B cell (primary cell): ENCODE results near the gene LMF2. TPM values are rescaled to one million over a fixed set of nuclear protein-coding genes. Genes with fewer than 3 reads are reported as not detected.

ENCODE experiments used
- ATAC-seq: fragments of 200-7000 bp; cut with Tn5 transposase; one replicate; pipeline ENCODE4 v1.10.0; 2021; ENCODE audit warnings: low read depth, mild to moderate bottlenecking, moderate number of reproducible peaks, moderate library complexity
- CTCF ChIA-PET: fragments of 350-600 bp; sonication (Branson Sonifier 250); formaldehyde crosslinking; loops from one replicate; lab custom pipeline; 2021; ENCODE audit warnings: antibody characterized with exemption, inconsistent platforms; lab: Charles Lee
- POLR2A ChIA-PET: fragments of 350-600 bp; sonication (Branson Sonifier 250); formaldehyde crosslinking; loops from one replicate; lab custom pipeline; 2021; ENCODE audit warnings: antibody characterized with exemption; lab: Charles Lee
- DNase-seq: peaks from one replicate; pipeline ENCODE4 v3.0.0; 2013
- H2AFZ ChIP-seq: 2 replicates; pipeline ENCODE4 v1.6.1; 2012; ENCODE audit warnings: mild to moderate bottlenecking, low read depth, low read length; ENCODE audit not compliant: insufficient read depth, poor library complexity, severe bottlenecking
- H3K27ac ChIP-seq, 2 donors: 1 replicate in 1 of 2; 2 replicates in 1 of 2; pipeline ENCODE4 v1.5.1; 2012 to 2013; ENCODE audit warnings: low read length in 2 of 2, mild to moderate bottlenecking in 2 of 2, moderate library complexity in 1 of 2
- H3K27me3 ChIP-seq, 4 experiments: fragments of 200-600 bp in 1 of 4; sonication (generic) in 1 of 4; replicated peaks in 1 of 4; 1 replicate in 2 of 4; 2 replicates in 2 of 4; pipeline versions ENCODE4 v1.6.1 to v1.7.0; 2013 to 2016; ENCODE audit warnings: low read length in 3 of 4, mild to moderate bottlenecking in 2 of 4, mixed read lengths in 1 of 4, moderate library complexity in 1 of 4; ENCODE audit not compliant: insufficient read depth in 4 of 4, control insufficient read depth in 3 of 4; ENCODE audit errors: control extremely low read depth in 1 of 4
- H3K36me3 ChIP-seq, 2 experiments: replicated peaks in 1 of 2; 1 replicate in 1 of 2; 2 replicates in 1 of 2; pipeline versions ENCODE4 v1.6.1 to v1.7.1; 2013; ENCODE audit warnings: low read length in 1 of 2; ENCODE audit not compliant: insufficient read depth in 2 of 2, control insufficient read depth in 1 of 2; ENCODE audit errors: control extremely low read depth in 1 of 2, extremely low read depth in 1 of 2
- H3K4me1 ChIP-seq, 2 donors: fragments of 200-600 bp in 1 of 2; sonication (generic) in 1 of 2; 1 replicate in 1 of 2; 2 replicates in 1 of 2; pipeline versions ENCODE4 v1.5.1 to v1.6.1; 2013 to 2017; ENCODE audit warnings: low read length in 2 of 2; ENCODE audit not compliant: control insufficient read depth in 2 of 2, insufficient read depth in 2 of 2
- H3K4me2 ChIP-seq: replicated peaks from 2 replicates; pipeline ENCODE3; 2012; ENCODE audit warnings: mild to moderate bottlenecking, low read depth, low read length; ENCODE audit not compliant: poor library complexity, severe bottlenecking
- H3K4me3 ChIP-seq, 5 experiments: fragments of 200-600 bp in 1 of 5; sonication (generic) in 1 of 5; 1 replicate in 3 of 5; 2 replicates in 2 of 5; pipeline versions ENCODE4 v1.5.1 to v1.7.0; 2011 to 2016; ENCODE audit warnings: low read length in 4 of 5, mild to moderate bottlenecking in 4 of 5, low read depth in 2 of 5, control low read depth in 1 of 5, moderate library complexity in 1 of 5; ENCODE audit not compliant: insufficient read depth in 1 of 5; ENCODE audit errors: control extremely low read depth in 1 of 5, extremely low read depth in 1 of 5
- H3K79me2 ChIP-seq: fragments of 200-600 bp; sonication (generic); one replicate; pipeline ENCODE4 v1.6.0; 2016; ENCODE audit warnings: low read length; ENCODE audit not compliant: control insufficient read depth, insufficient read depth
- H3K9ac ChIP-seq: fragments of 200-600 bp; sonication (generic); 2 replicates; pipeline ENCODE4 v1.6.1; 2017; ENCODE audit warnings: mild to moderate bottlenecking, low read length, moderate library complexity
- H3K9me3 ChIP-seq, 3 donors: one replicate each; pipeline versions ENCODE4 v1.6.1 to v1.7.1; 2013; ENCODE audit warnings: low read length in 2 of 3; ENCODE audit not compliant: control insufficient read depth in 2 of 3, insufficient read depth in 1 of 3; ENCODE audit errors: control extremely low read depth in 1 of 3
- H4K20me1 ChIP-seq: 2 replicates; pipeline ENCODE4 v1.6.0; 2012; ENCODE audit warnings: mild to moderate bottlenecking, low read length; ENCODE audit not compliant: insufficient read depth, control insufficient read depth, poor library complexity, severe bottlenecking
- H3K27ac Mint-ChIP-seq: one replicate; pipeline ENCODE4 v1.8.0; 2021; ENCODE audit warnings: mixed read lengths
- H3K27me3 Mint-ChIP-seq: one replicate; pipeline ENCODE4 v1.8.0; 2021; ENCODE audit warnings: mixed read lengths
- H3K4me1 Mint-ChIP-seq: one replicate; pipeline ENCODE4 v1.8.0; 2021; ENCODE audit warnings: mixed read lengths
- H3K4me3 Mint-ChIP-seq: one replicate; pipeline ENCODE4 v1.8.0; 2021; ENCODE audit warnings: mixed read lengths
- H3K9me3 Mint-ChIP-seq: one replicate; pipeline ENCODE4 v1.8.0; 2022; ENCODE audit warnings: mixed read lengths; ENCODE audit not compliant: insufficient read depth
- EZH2 ChIP-seq: IDR thresholded peaks from 2 replicates; pipeline ENCODE4 v1.6.1; 2012; ENCODE audit warnings: borderline replicate concordance, low read depth, mild to moderate bottlenecking, moderate library complexity, low read length; ENCODE audit not compliant: insufficient read depth, poor library complexity, severe bottlenecking
- WGBS: methylation state at CpG from one replicate; pipeline ENCODE4 v1.1.5; 2013; ENCODE audit warnings: missing lambda C conversion rate; ENCODE audit not compliant: insufficient coverage; 5-methylcytosine and 5-hydroxymethylcytosine counted together
- intact Hi-C: fragments of 100-400 bp; cut with micrococcal nuclease; formaldehyde crosslinking; loops from one replicate; pipeline ENCODE4 v1.10.0; 2022
- polyA plus RNA-seq: library from polyadenylated mRNA; depleted of rRNA; stranded (reverse); fragments of >200 nt; gene quantifications from 2 replicates; pipeline ENCODE4 v1.2.3, GENCODE V29; 2012
- total RNA-seq, 2 donors: library from RNA; stranded (reverse); fragments of 120-200 nt in 1 of 2; gene quantifications; 1 replicate in 1 of 2; 2 replicates in 1 of 2; pipeline versions ENCODE4 v1.2.3 to v1.2.4, GENCODE V29; 2013 to 2022
- TF ChIP-seq, protein P1 (sequence below): fragments of 200-600 bp; IDR thresholded peaks from one replicate; pipeline ENCODE4 v1.8.0; 2022; ENCODE audit warnings: antibody characterized with exemption, mild to moderate bottlenecking

LMF2 gene
- total and polyA plus RNA-seq, 2 donors (not counting 1 experiment from before 2014, with no cell fraction given): 128 to 316 TPM

DNA sequence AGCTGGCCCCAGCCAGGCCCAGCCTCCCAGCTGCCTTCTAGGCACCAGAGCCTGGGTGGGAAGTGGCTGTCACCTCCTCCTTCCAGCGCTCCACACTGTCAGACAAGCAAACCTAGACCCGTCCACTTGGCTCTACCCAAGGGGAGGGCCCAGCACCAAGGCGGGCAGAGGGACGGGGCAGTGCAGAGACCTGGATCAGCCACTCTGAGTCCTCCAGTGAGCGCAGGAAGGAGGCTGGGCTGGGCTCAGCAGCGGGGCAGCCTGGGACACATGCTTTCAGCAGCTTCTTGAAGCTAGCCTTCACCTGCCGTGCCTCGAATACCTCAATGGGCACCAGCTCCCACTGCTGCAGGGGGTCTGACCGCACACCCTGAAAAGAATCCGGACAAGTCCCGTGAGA, 51.5 kb downstream of the LMF2 start:
- H3K4me1 Mint-ChIP-seq: no peaks in the 10 kb centered on the region
- 93% methylated on average over 8 of the region's 11 CpGs for WGBS
- intact Hi-C loops: loop anchor here (1.0 kb wide), 1 partner anchor 42 kb away; no protein-coding TSS in a partner anchor
- H3K36me3 ChIP-seq: peaks cover 0 to 75% of the 10 kb centered on the region in 2 experiments
- no peaks in the 10 kb centered on the region for H3K4me1 ChIP-seq
- H3K4me2 ChIP-seq: no peak overlapping the region
- H3K9ac ChIP-seq: no peak overlapping the region
- ChIA-PET POLR2A (no interaction called here), CTCF (interaction anchor here (0.5 to 5.2 kb wide), 4 partner anchors 12 to 102 kb away, joined by 3 to 40 read pairs (median 4); no protein-coding TSS in a partner anchor)
- no peak overlapping the region for H3K27ac Mint-ChIP-seq
- TF ChIP-seq, protein P1, sequence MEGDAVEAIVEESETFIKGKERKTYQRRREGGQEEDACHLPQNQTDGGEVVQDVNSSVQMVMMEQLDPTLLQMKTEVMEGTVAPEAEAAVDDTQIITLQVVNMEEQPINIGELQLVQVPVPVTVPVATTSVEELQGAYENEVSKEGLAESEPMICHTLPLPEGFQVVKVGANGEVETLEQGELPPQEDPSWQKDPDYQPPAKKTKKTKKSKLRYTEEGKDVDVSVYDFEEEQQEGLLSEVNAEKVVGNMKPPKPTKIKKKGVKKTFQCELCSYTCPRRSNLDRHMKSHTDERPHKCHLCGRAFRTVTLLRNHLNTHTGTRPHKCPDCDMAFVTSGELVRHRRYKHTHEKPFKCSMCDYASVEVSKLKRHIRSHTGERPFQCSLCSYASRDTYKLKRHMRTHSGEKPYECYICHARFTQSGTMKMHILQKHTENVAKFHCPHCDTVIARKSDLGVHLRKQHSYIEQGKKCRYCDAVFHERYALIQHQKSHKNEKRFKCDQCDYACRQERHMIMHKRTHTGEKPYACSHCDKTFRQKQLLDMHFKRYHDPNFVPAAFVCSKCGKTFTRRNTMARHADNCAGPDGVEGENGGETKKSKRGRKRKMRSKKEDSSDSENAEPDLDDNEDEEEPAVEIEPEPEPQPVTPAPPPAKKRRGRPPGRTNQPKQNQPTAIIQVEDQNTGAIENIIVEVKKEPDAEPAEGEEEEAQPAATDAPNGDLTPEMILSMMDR: no peak
- TF ChIP-seq EZH2: no peak
- ATAC-seq (no peak), DNase-seq (no peak)
- H3K79me2 ChIP-seq: no peaks in the 10 kb centered on the region
- no peak overlapping the region for H2AFZ ChIP-seq
- no peak overlapping the region for H3K27ac ChIP-seq
- H3K9me3 ChIP-seq: peaks cover 0 to 4% (median 0%) of the 10 kb centered on the region in 3 donors
- no peak overlapping the region for H3K4me3 ChIP-seq
- H3K4me3 Mint-ChIP-seq: no peak overlapping the region
- no peaks in the 10 kb centered on the region for H3K27me3 Mint-ChIP-seq
- no peaks in the 10 kb centered on the region for H3K9me3 Mint-ChIP-seq
- no peaks in the 10 kb centered on the region for H3K27me3 ChIP-seq
- H4K20me1 ChIP-seq: peaks cover 9% of the 10 kb centered on the region

DNA sequence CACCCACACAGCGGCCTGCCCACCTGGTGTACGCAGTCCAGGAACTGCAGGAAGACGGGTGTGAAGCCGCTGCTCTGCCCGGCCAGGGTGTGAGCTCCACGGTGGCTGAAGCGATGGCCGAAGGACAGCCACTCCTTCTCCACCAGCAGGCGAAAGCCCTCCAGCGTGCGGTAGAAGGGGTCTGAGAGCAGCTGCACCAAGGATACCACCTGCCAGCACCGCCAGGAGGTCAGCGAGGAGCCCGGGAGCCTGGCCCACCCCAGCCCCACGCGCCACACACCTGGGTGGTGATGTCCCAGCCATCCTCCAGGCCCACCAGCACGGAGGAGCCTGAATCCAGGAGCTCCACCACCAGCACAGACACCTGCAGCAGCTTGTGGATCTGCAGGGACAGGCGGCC, 52.3 kb downstream of the LMF2 start:
- no peaks in the 10 kb centered on the region for H3K4me1 Mint-ChIP-seq
- Histone ChIP-seq H3K9ac (no peak overlapping the region), H3K79me2 (no peaks in the 10 kb centered on the region), H3K9me3 (peaks cover 0 to 4% (median 0%) of the 10 kb centered on the region in 3 donors), H3K4me1 (no peaks in the 10 kb centered on the region), H3K36me3 (peaks cover 0 to 73% of the 10 kb centered on the region in 2 experiments), H3K4me3 (no peak overlapping the region), H3K4me2 (no peak overlapping the region), H3K27ac (no peak overlapping the region), H3K27me3 (no peaks in the 10 kb centered on the region), H2AFZ (no peak overlapping the region), H4K20me1 (peaks cover 9% of the 10 kb centered on the region)
- DNase-seq (no peak), ATAC-seq (no peak)
- H3K9me3 Mint-ChIP-seq: no peaks in the 10 kb centered on the region
- over 99% methylated on average over 17 of the region's 18 CpGs for WGBS
- POLR2A ChIA-PET: no interaction called here
- intact Hi-C loops: no loop called here
- H3K27ac Mint-ChIP-seq: no peak overlapping the region
- TF ChIP-seq, protein P1: no peak
- no peak for TF ChIP-seq EZH2
- no peaks in the 10 kb centered on the region for H3K27me3 Mint-ChIP-seq
- CTCF ChIA-PET: interaction anchor here (1.3 kb wide), 1 partner anchor 14 kb away, joined by 5 read pairs; no protein-coding TSS in a partner anchor
- no peak overlapping the region for H3K4me3 Mint-ChIP-seq
